ENCODE measurements around the gene FREM1.

Gene FREM1

DNA sequence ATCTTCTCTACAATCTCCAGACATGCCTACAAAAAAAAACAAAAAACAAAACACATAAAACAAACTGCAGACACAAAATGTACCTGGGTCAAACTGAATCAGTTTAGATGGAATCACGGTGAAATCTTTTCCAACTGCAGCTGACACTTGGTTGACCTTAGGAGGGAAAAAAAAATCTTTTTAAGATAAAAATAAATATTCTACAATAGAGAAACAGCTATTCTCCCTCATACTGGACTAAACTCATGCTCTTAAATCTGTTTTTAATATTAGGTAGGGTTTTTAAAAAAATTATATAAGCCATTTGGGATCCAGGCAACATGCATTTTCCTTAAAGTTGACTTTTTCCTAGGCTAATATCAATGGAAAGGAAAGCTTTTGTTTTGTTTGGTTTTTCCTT, 153.9 kb downstream of the FREM1 start:
- Histone ChIP-seq H3K4me3 (no peak overlapping the region), H3K27ac (no peak overlapping the region)
- TF ChIP-seq CTCF (IDR thresholded peaks at IDR 0.05) = no peak
- no peak for DNase-seq (ENCODE audit: low spot score)

DNA sequence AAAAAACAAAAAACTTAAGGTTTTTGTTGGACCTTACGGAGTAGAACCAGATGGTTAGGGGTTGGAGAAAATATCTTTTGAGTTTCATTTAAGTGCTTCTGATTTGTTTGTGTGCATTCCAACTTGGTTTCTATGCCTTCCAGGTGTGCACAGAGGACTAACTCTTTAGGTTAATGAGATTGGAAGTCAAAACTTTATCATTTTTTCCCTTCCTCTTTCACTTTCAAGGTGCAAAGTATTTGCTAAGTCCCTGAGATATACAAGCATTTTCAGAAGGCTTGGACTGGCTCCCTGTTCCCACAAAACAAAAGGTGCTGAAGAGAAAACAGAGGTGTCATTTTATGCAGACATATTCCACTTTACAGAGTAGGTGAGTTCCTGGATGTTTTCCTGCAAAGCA, 157.4 kb downstream of the FREM1 start:
- Histone ChIP-seq H3K27ac (no peak overlapping the region), H3K4me3 (no peak overlapping the region)
- no peak for DNase-seq (ENCODE audit: low spot score)
- no peak for TF ChIP-seq CTCF (IDR thresholded peaks at IDR 0.05)

GRCh38 chr9:14752271-14752670, 158.0 kb downstream of the FREM1 start:
- H3K27ac ChIP-seq = no peak overlapping the region
- no peak overlapping the region for H3K4me3 ChIP-seq
- no peak for DNase-seq (ENCODE audit: low spot score)
- no peak for TF ChIP-seq CTCF (IDR thresholded peaks at IDR 0.05)

DNA sequence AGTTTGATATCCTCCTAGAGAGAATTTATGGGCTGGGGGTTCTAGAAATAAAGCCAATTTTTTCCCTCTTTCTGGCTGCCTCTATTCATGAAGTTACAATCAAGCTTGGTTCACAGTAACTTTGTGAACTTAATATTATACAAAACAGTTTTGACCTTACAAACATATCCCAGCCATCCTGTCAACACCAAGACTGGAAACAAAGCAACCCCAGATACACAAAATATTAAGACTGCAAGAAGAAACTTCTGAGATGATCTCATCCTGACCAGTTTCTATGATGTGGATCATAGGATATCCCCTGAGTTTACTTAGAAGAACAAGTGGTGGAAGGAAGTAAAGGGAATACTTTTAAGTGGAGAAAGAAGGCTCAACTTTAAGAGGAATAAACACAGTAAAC, 159.4 kb downstream of the FREM1 start:
- no peak overlapping the region for H3K27ac ChIP-seq
- no peak for DNase-seq (ENCODE audit: low spot score)
- H3K4me3 ChIP-seq = no peak overlapping the region
- no peak for TF ChIP-seq CTCF (IDR thresholded peaks at IDR 0.05)

DNA sequence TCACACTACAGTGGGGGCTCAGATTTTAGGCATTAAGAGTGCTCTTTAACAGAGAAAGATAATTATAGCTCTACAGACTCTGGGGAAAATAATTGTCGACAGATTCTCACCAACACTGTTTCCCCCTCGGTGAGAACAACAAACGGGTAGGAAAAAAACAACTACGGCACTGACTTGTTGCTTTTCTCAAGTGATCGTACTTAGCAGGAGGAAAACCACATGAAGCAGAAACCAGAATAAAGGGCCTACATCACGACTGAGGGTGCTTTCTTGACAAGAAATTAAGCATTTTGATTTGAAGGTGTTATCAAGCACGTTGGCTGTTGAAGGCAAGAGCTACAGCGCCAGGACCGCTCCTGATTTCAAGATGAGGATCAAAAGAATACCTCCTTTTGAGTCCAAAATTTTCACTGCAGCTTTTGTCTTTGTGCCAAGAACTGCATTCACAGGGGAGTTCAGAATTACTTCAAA, 160.5 kb downstream of the FREM1 start:
- H3K27ac ChIP-seq = no peak overlapping the region

GRCh38 chr9:14748373-14748772, 161.9 kb downstream of the FREM1 start:
- no peak for TF ChIP-seq CTCF (IDR thresholded peaks at IDR 0.05)
- Histone ChIP-seq H3K27ac (no peak overlapping the region), H3K4me3 (no peak overlapping the region)
- DNase-seq (ENCODE audit: low spot score) = no peak

More for the DNA sequence above, 160.5 kb downstream of the FREM1 start:
- H3K4me3 ChIP-seq = no peak overlapping the region
- no peak for DNase-seq (ENCODE audit: low spot score)
- no peak for TF ChIP-seq CTCF (IDR thresholded peaks at IDR 0.05)

DNA sequence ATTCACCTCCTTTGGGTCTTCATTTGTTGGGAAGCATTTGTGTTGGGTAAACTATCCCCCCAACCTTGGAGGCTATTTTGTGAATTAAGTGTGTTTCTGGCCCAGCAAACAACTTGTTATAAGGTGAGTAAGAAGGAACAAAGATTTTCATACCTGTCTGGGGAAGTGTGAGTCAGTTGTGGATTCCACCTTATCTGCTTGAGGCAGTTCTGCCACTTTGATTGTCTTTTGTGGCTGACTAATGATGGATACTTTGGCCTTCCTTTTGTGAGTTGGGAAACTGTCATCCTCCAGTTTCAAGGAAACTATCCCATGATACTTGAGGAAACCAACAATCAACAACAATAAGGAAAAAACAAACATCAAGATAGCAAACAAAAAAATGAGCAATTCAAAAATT, 163.1 kb downstream of the FREM1 start:
- Histone ChIP-seq H3K27ac (no peak overlapping the region), H3K4me3 (no peak overlapping the region)
- no peak for TF ChIP-seq CTCF (IDR thresholded peaks at IDR 0.05)
- no peak for DNase-seq (ENCODE audit: low spot score)

Data from coronary artery (tissue), 2 donors.